K562 (cell line): ENCODE measurements around the gene FAM193A. TPM values are rescaled to one million over a fixed set of nuclear protein-coding genes. Genes with fewer than 3 reads are reported as not detected.
A peak's percentile ranks its signal among the peaks of the same experiment; 100 is the strongest.

Experiments used
- CBX1 ChIP-seq: sonication (generic); IDR thresholded peaks from 2 replicates; pipeline ENCODE4 v1.6.1; 2016; ENCODE audit warnings: antibody characterized with exemption, low read depth, mild to moderate bottlenecking
- CREBBP ChIP-seq: IDR thresholded peaks from one replicate; pipeline ENCODE4 v1.6.1; 2012; ENCODE audit warnings: low read depth, mild to moderate bottlenecking, control low read depth, inconsistent platforms, low read length
- CXXC5 ChIP-seq: fragments of 250-450 bp; sonication (Bioruptor Pico); IDR thresholded peaks from 2 replicates; pipeline ENCODE4 v1.8.0; 2022; ENCODE audit warnings: inconsistent platforms, mild to moderate bottlenecking, moderate library complexity
- FOS ChIP-seq: IDR thresholded peaks from 3 replicates; pipeline ENCODE4 v1.6.1; 2011; ENCODE audit not compliant: insufficient read length; ENCODE audit errors: extremely low read depth
- HEY1 ChIP-seq: fragments of 250-450 bp; sonication (Bioruptor Pico); IDR thresholded peaks from 2 replicates; pipeline ENCODE4 v1.5.0; 2020; ENCODE audit warnings: mild to moderate bottlenecking, moderate library complexity, borderline replicate concordance
- HNRNPK ChIP-seq: fragments of 200-400 bp; formaldehyde crosslinking; IDR thresholded peaks from one replicate; pipeline ENCODE4 v1.6.1; 2018; ENCODE audit warnings: mild to moderate bottlenecking, low read depth, low read length; ENCODE audit not compliant: poor library complexity, severe bottlenecking
- KLF16 ChIP-seq: IDR thresholded peaks from 2 replicates; pipeline ENCODE4 v1.6.1; 2016; ENCODE audit warnings: antibody characterized with exemption
- MNT ChIP-seq, 2 experiments: fragments of 450-650 bp; conservative IDR thresholded peaks; 2 replicates each; pipeline ENCODE4 v1.6.1; 2017; ENCODE audit warnings: mild to moderate bottlenecking in 2 of 2, moderate library complexity in 2 of 2
- NFE2L1 ChIP-seq: fragments of 450-650 bp; IDR thresholded peaks from 2 replicates; pipeline ENCODE4 v1.6.1; 2016; ENCODE audit warnings: missing genetic modification characterization, low read depth, mild to moderate bottlenecking, missing compliant biosample characterization, moderate library complexity, borderline replicate concordance
- PCBP1 ChIP-seq: fragments of 200-400 bp; formaldehyde crosslinking; IDR thresholded peaks from 2 replicates; pipeline ENCODE4 v1.6.1; 2018; ENCODE audit warnings: mild to moderate bottlenecking, low read depth, low read length; ENCODE audit not compliant: poor library complexity, severe bottlenecking
- SMARCC2 ChIP-seq: fragments of 450-650 bp; IDR thresholded peaks from 2 replicates; pipeline ENCODE4 v1.6.1; 2017; ENCODE audit warnings: antibody characterized with exemption, moderate library complexity, mild to moderate bottlenecking, low read depth
- ZEB2 ChIP-seq: fragments of 450-650 bp; IDR thresholded peaks from 2 replicates; pipeline ENCODE4 v1.6.1; 2016
- ZNF263 ChIP-seq: sonication (generic); formaldehyde crosslinking; IDR thresholded peaks from 2 replicates; pipeline ENCODE4 v1.8.0; 2022; ENCODE audit warnings: mild to moderate bottlenecking, missing genetic modification reagents, borderline replicate concordance
- ZNF3 ChIP-seq: fragments of 250-450 bp; sonication (Bioruptor Pico); IDR thresholded peaks from 2 replicates; pipeline ENCODE4 v1.5.0; 2021; ENCODE audit warnings: mild to moderate bottlenecking, moderate library complexity
- ZNF318 ChIP-seq, 2 experiments: fragments of 450-650 bp; IDR thresholded peaks; 2 replicates each; pipeline ENCODE4 v1.6.1; 2016; ENCODE audit warnings: mild to moderate bottlenecking in 2 of 2, borderline replicate concordance in 1 of 2, low read depth in 1 of 2, moderate library complexity in 1 of 2
- polyA plus RNA-seq, 8 experiments: library from polyadenylated mRNA; depleted of rRNA in 4 of 8; stranded (reverse) in 5 of 8; unstranded in 3 of 8; fragments of >200 nt; fragmentation: Nextera tagmentation in 2 of 8; fragmentation: Illumina TruSeq in 1 of 8; extraction: Ambion mirVana in 2 of 8; extraction: Trizol in 1 of 8; gene quantifications; 2 replicates each; pipeline versions ENCODE4 v1.2.1 to v1.2.3, GENCODE V29; 2011 to 2014; ENCODE audit warnings: inconsistent platforms in 1 of 8, missing spikeins in 1 of 8
- total RNA-seq, 7 experiments: library from RNA; depleted of rRNA in 6 of 7; stranded (reverse); fragments of >200 nt in 6 of 7; fragmentation: Illumina TruSeq in 2 of 7; extraction: Trizol in 2 of 7; gene quantifications; 2 replicates each; pipeline versions ENCODE4 v1.2.1 to v1.2.3, GENCODE V29; 2011 to 2021; ENCODE audit warnings: low replicate concordance in 1 of 7

FAM193A gene
- total and polyA plus RNA-seq, 9 of the 15 experiments (the other 6 are each of a cell fraction or from before 2014, with no cell fraction given) = 0.46 to 24.6 (median 9.6) TPM

GRCh38 chr4:2536193-2537010 lies at the start of gene FAM193A (continued):
- TF ChIP-seq NFE2L1 (tag) (no peak), CREBBP (no peak), MNT (conservative IDR thresholded peaks at IDR 0.05) (peak in 1 of 2 experiments; percentile 55; a peak in 2 of 4 replicates), ZEB2 (no peak), ZNF3 (no peak), CBX1 (peak; percentile 10; the same call in 1 of the 2 replicates), CXXC5 (CRISPR knock-in tag) (peak; percentile 94), PCBP1 (no peak), SMARCC2 (no peak), FOS (no peak), HNRNPK (no peak), ZNF263 (CRISPR knock-in tag) (no peak), HEY1 (CRISPR knock-in tag) (no peak), KLF16 (no peak), ZNF318 (IDR thresholded peaks at IDR 0.05; ENCODE audit: borderline replicate concordance in 1 of 2, low read depth in 1 of 2) (no peak)
